Neural crest cell (in vitro differentiated cells): ENCODE results near the gene ENOX1. TPM values are rescaled to one million over a fixed set of nuclear protein-coding genes. Genes with fewer than 3 reads are reported as not detected.

ENCODE experiments used
- DNase-seq: peaks from one replicate; pipeline ENCODE4 v3.0.0; 2021; ENCODE audit warnings: low read depth, mixed read lengths, low spot score
- H3K27ac Mint-ChIP-seq: one replicate; pipeline ENCODE4 v1.8.0; 2021; ENCODE audit warnings: mild to moderate bottlenecking, mixed read lengths; ENCODE audit not compliant: unreplicated experiment
- H3K27me3 Mint-ChIP-seq: 2 replicates; pipeline ENCODE4 v1.8.0; 2021; ENCODE audit warnings: low read depth, mild to moderate bottlenecking, mixed read lengths
- H3K36me3 Mint-ChIP-seq: 2 replicates; pipeline ENCODE4 v1.8.0; 2021; ENCODE audit warnings: low read depth, mild to moderate bottlenecking, mixed read lengths
- H3K4me1 Mint-ChIP-seq: 2 replicates; pipeline ENCODE4 v1.8.0; 2021; ENCODE audit warnings: mixed read lengths
- H3K4me3 Mint-ChIP-seq: one replicate; pipeline ENCODE4 v1.8.0; 2021; ENCODE audit warnings: mild to moderate bottlenecking, mixed read lengths
- H3K9me3 Mint-ChIP-seq: 2 replicates; pipeline ENCODE4 v1.8.0; 2021; ENCODE audit warnings: mixed read lengths
- total RNA-seq: library from RNA; stranded (reverse); gene quantifications from 2 replicates; pipeline ENCODE4 v1.2.1, GENCODE V29; 2021
- TF ChIP-seq, protein P1 (sequence below): fragments of 200-600 bp; sonication (generic); conservative IDR thresholded peaks from 2 replicates; pipeline ENCODE4 v1.5.0; 2021; ENCODE audit warnings: antibody characterized with exemption, mild to moderate bottlenecking

The ENOX1 gene
- total RNA-seq, 1 donor from 2014 or later = 3.8 TPM

DNA sequence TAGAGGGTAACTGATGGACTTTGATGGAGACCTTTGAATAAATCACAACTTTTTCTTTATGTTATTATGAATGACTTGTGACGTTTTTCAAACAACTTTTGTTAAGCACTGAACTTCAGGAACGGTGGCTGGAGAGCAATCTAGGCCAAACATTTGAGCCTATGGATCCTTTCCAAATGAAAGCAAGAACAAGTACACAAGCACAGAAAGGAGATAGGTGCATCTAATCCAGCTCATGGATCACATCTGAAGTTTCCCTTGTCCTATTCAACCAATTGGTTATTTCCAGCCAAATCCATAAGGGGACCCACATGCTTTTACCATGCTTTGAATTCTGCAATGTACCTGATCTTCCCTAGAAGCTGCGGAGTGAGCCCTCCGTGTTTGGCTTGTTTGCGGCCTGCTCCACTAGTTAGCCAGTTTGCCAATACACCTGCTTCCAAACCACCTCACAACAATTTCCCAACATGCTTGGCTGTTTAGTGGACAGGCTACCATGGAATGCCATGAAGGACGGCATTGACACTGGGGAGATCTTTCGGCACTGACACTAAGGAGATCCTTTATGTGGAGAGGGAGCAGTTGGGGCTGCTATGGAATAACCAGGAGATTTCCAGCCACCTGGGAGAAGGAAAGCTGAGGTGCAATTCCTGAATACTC is 447.5 kb downstream of the ENOX1 start:
- TF ChIP-seq, protein P1, sequence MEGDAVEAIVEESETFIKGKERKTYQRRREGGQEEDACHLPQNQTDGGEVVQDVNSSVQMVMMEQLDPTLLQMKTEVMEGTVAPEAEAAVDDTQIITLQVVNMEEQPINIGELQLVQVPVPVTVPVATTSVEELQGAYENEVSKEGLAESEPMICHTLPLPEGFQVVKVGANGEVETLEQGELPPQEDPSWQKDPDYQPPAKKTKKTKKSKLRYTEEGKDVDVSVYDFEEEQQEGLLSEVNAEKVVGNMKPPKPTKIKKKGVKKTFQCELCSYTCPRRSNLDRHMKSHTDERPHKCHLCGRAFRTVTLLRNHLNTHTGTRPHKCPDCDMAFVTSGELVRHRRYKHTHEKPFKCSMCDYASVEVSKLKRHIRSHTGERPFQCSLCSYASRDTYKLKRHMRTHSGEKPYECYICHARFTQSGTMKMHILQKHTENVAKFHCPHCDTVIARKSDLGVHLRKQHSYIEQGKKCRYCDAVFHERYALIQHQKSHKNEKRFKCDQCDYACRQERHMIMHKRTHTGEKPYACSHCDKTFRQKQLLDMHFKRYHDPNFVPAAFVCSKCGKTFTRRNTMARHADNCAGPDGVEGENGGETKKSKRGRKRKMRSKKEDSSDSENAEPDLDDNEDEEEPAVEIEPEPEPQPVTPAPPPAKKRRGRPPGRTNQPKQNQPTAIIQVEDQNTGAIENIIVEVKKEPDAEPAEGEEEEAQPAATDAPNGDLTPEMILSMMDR = no peak
- no peak overlapping the region for H3K27ac Mint-ChIP-seq
- H3K27me3 Mint-ChIP-seq = no peaks in the 10 kb centered on the region
- H3K4me3 Mint-ChIP-seq = no peak overlapping the region
- no peak for DNase-seq
- H3K9me3 Mint-ChIP-seq = no peaks in the 10 kb centered on the region
- no peaks in the 10 kb centered on the region for H3K36me3 Mint-ChIP-seq
- no peaks in the 10 kb centered on the region for H3K4me1 Mint-ChIP-seq

GRCh38 chr13:43335764-43336163 is 451.0 kb downstream of the ENOX1 start:
- Mint-ChIP-seq H3K27me3 (no peaks in the 10 kb centered on the region), H3K9me3 (no peaks in the 10 kb centered on the region), H3K4me1 (peaks cover 2% of the 10 kb centered on the region), H3K27ac (no peak overlapping the region), H3K4me3 (no peak overlapping the region), H3K36me3 (no peaks in the 10 kb centered on the region)
- DNase-seq = no peak
- TF ChIP-seq, protein P1 = no peak

DNA sequence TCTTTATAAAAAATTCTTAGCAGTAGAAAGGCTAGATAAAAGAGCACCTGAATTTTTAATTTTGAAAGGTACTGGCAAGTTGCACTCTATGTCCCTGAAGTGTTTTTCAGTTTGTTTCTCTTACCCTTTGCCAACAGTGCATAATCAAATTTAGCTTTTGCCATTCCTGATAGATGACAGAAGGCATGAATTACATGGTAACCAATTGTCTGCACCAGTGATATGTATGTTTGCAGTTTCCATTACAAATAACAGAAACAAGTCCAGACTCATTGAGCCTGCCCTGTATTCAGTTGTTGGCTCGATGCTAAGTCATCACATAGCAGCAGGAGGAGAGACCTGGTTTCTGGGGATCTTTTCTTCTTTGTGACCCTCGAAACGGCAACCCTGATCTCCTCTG is 453.6 kb downstream of the ENOX1 start:
- no peak overlapping the region for H3K27ac Mint-ChIP-seq
- H3K4me1 Mint-ChIP-seq = peaks cover 5% of the 10 kb centered on the region
- H3K27me3 Mint-ChIP-seq = no peaks in the 10 kb centered on the region
- H3K4me3 Mint-ChIP-seq = no peak overlapping the region
- TF ChIP-seq, protein P1 = no peak
- H3K36me3 Mint-ChIP-seq = no peaks in the 10 kb centered on the region
- H3K9me3 Mint-ChIP-seq = no peaks in the 10 kb centered on the region
- no peak for DNase-seq

- TF ChIP-seq, protein P1 = no peak
- H3K36me3 Mint-ChIP-seq = no peaks in the 10 kb centered on the region
- peaks cover 5% of the 10 kb centered on the region for H3K4me1 Mint-ChIP-seq
- DNase-seq = no peak
- no peak overlapping the region for H3K4me3 Mint-ChIP-seq
- no peaks in the 10 kb centered on the region for H3K9me3 Mint-ChIP-seq
- H3K27me3 Mint-ChIP-seq = no peaks in the 10 kb centered on the region
- no peak overlapping the region for H3K27ac Mint-ChIP-seq
Observed at GRCh38 chr13:43331672-43332071, 455.1 kb downstream of the ENOX1 start.

- no peaks in the 10 kb centered on the region for H3K36me3 Mint-ChIP-seq
- DNase-seq = no peak
- TF ChIP-seq, protein P1 = no peak
- no peaks in the 10 kb centered on the region for H3K9me3 Mint-ChIP-seq
- no peaks in the 10 kb centered on the region for H3K27me3 Mint-ChIP-seq
- H3K4me3 Mint-ChIP-seq = no peak overlapping the region
- no peak overlapping the region for H3K27ac Mint-ChIP-seq
- H3K4me1 Mint-ChIP-seq = peaks cover 5% of the 10 kb centered on the region
Observed at GRCh38 chr13:43329702-43330101, 457.1 kb downstream of the ENOX1 start.
